Testis (tissue), 3 donors: Measurements from ENCODE around the gene MASP1. TPM values are rescaled to one million over a fixed set of nuclear protein-coding genes. Genes with fewer than 3 reads are reported as not detected.

ENCODE experiments used
- DNase-seq: peaks from one replicate; pipeline ENCODE4 v3.0.0-alpha.2; 2019
- H3K27ac ChIP-seq, 2 donors: fragments of 200-600 bp; sonication (generic); one replicate each; pipeline ENCODE4 v1.5.1; 2019
- H3K27me3 ChIP-seq: fragments of 200-600 bp; sonication (generic); one replicate; pipeline ENCODE4 v1.5.1; 2019
- H3K36me3 ChIP-seq: fragments of 200-600 bp; sonication (generic); one replicate; pipeline ENCODE4 v1.5.1; 2017; ENCODE audit warnings: low read depth; ENCODE audit errors: missing control alignments
- H3K4me1 ChIP-seq: fragments of 200-600 bp; sonication (generic); one replicate; pipeline ENCODE4 v1.5.1; 2019
- H3K4me3 ChIP-seq, 2 donors: fragments of 200-600 bp; sonication (generic); one replicate each; pipeline ENCODE4 v1.5.1; 2017 to 2019
- H3K9me3 ChIP-seq: fragments of 200-600 bp; sonication (generic); one replicate; pipeline ENCODE4 v1.5.1; 2017
- POLR2A ChIP-seq: fragments of 450-650 bp; IDR thresholded peaks from one replicate; pipeline ENCODE4 v1.6.1; 2017; ENCODE audit warnings: antibody characterized with exemption, mild to moderate bottlenecking, moderate library complexity
- WGBS, 2 donors: methylation state at CpG; one replicate each; pipeline ENCODE4 v1.1.5; 2018; 5-methylcytosine and 5-hydroxymethylcytosine counted together
- intact Hi-C: fragments of 100-400 bp; cut with DNase I; formaldehyde crosslinking; loops from one replicate; pipeline ENCODE4 v1.15.1; 2023; ENCODE audit warnings: low total_unique reads
- polyA plus RNA-seq: library from polyadenylated mRNA; stranded (reverse); fragments of 350-450 nt; fragmentation: Illumina TruSeq; extraction: RNeasy Lipid Tissue Mini Kit (QIAGEN cat#74804); gene quantifications from one replicate; pipeline ENCODE4 v1.2.3, GENCODE V29; 2014; ENCODE audit warnings: low read depth, low replicate concordance; ENCODE audit not compliant: insufficient read depth
- total RNA-seq, 2 donors: library from RNA; depleted of rRNA; stranded (reverse); fragments of >200 nt; gene quantifications; one replicate each; pipeline ENCODE4 v1.2.3, GENCODE V29; 2016
- TF ChIP-seq, protein P1 (sequence below), 3 experiments: fragments of 450-650 bp in 2 of 3; fragments of 200-600 bp in 1 of 3; sonication (generic) in 1 of 3; IDR thresholded peaks; one replicate each; pipeline ENCODE4 v1.5.1; 2016 to 2019; ENCODE audit warnings: antibody characterized with exemption in 3 of 3, mild to moderate bottlenecking in 2 of 3, moderate library complexity in 1 of 3

MASP1 gene
- total and polyA plus RNA-seq, 3 donors from 2014 or later, result 0.55 to 3.6 (median 2.8) TPM

DNA sequence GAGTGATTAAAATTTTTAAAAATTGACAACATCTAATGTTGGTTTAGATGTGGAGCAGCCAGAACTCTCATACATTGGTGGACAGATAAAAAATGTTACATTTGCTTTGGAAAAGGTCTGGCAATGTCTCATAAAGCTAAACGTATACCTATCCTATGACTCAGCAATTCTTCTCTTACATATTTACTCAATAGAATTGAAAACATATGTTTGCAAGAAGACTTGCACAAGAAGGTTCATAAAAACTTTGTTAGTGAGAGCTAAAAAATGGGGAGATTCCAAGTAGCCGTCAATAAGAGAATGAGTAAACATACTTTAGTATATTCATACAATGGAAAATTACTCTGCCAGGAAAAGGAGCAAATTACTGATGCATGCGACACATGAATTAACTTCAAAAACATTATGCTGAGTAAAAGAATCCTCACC is 30.0 kb downstream of the MASP1 start:
- Histone ChIP-seq H3K27me3 (no peaks in the 10 kb centered on the region), H3K4me1 (peaks cover 26% of the 10 kb centered on the region), H3K4me3 (no peak overlapping the region), H3K36me3 (no peaks in the 10 kb centered on the region), H3K9me3 (no peaks in the 10 kb centered on the region), H3K27ac (no peak overlapping the region)
- 86 to 88% methylated on average over 3 of the region's 3 CpGs for WGBS, 2 donors
- DNase-seq, result no peak
- TF ChIP-seq, protein P1, sequence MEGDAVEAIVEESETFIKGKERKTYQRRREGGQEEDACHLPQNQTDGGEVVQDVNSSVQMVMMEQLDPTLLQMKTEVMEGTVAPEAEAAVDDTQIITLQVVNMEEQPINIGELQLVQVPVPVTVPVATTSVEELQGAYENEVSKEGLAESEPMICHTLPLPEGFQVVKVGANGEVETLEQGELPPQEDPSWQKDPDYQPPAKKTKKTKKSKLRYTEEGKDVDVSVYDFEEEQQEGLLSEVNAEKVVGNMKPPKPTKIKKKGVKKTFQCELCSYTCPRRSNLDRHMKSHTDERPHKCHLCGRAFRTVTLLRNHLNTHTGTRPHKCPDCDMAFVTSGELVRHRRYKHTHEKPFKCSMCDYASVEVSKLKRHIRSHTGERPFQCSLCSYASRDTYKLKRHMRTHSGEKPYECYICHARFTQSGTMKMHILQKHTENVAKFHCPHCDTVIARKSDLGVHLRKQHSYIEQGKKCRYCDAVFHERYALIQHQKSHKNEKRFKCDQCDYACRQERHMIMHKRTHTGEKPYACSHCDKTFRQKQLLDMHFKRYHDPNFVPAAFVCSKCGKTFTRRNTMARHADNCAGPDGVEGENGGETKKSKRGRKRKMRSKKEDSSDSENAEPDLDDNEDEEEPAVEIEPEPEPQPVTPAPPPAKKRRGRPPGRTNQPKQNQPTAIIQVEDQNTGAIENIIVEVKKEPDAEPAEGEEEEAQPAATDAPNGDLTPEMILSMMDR (IDR thresholded peaks at IDR 0.05), result no peak
- no peak for TF ChIP-seq POLR2A
- intact Hi-C loops, result no loop called here

DNA sequence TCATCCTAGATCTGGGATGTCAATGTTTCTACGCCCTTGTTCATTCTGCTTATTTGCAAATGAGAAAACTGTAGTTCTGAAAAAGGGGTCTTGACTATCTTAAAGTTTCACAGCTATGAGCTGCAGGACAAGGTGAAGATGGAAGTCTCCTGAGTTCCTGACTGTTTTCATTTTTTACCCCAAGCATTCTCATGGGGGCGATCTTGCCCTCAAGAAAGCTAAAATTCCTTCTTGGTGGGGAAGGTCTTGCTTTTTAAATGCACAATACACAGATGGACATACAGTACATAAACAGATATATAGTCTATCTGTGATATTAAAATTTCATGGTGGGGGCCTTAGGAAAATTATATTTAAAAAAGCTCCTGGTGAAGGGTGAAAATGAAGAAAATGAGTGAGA is 32.4 kb downstream of the MASP1 start:
- no peaks in the 10 kb centered on the region for H3K9me3 ChIP-seq
- H3K27me3 ChIP-seq, result no peaks in the 10 kb centered on the region
- intact Hi-C loops, result no loop called here
- no peak overlapping the region for H3K27ac ChIP-seq
- WGBS, 2 donors, result 67 to 90% methylated on average over 2 of the region's 2 CpGs
- H3K36me3 ChIP-seq, result no peaks in the 10 kb centered on the region
- DNase-seq, result no peak
- peaks cover 17% of the 10 kb centered on the region for H3K4me1 ChIP-seq
- TF ChIP-seq, protein P1 (IDR thresholded peaks at IDR 0.05), result no peak
- no peak for TF ChIP-seq POLR2A
- no peak overlapping the region for H3K4me3 ChIP-seq

DNA sequence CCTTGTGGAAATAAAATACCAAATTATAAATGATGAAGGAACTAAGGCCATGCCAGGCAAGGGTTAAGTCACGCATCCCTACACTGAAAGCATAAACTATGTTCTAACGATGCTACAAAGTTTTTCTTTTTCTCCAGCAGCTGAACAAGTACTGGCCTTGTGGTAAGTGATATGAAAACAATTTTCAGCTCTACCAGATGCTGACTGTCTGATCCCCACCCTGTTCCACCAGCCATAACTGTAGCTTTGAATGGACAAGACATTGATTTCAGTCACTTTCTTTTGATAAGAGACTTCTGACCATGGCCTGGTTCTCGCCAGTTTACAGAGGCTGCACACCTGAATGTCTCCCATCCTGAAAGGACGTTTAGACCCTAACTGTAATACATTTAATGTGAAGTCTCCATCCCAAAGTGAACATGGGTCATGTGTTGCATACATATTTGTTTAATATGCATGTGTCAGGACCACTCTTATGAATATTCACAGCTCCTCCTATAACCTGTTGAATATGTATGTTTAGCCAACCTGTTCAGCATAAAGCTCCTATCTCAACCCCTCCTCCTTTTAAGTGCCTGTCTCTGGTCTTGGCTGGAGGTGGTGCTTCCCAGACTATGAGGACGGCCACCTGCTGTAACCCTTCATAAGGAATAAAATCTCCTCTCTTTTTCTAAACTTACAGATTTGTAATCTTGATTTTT is 33.4 kb downstream of the MASP1 start:
- TF ChIP-seq, protein P1 (IDR thresholded peaks at IDR 0.05), result no peak
- no peak for TF ChIP-seq POLR2A
- peaks cover 7% of the 10 kb centered on the region for H3K4me1 ChIP-seq
- H3K9me3 ChIP-seq, result no peaks in the 10 kb centered on the region
- H3K4me3 ChIP-seq, result no peak overlapping the region
- 55 to 72% methylated on average over 5 of the region's 5 CpGs for WGBS, 2 donors
- no peaks in the 10 kb centered on the region for H3K27me3 ChIP-seq
- DNase-seq, result no peak
- H3K27ac ChIP-seq, result peak overlapping the region in 1 of 2 donors; percentile 6
- H3K36me3 ChIP-seq, result no peaks in the 10 kb centered on the region
- intact Hi-C loops, result no loop called here

DNA sequence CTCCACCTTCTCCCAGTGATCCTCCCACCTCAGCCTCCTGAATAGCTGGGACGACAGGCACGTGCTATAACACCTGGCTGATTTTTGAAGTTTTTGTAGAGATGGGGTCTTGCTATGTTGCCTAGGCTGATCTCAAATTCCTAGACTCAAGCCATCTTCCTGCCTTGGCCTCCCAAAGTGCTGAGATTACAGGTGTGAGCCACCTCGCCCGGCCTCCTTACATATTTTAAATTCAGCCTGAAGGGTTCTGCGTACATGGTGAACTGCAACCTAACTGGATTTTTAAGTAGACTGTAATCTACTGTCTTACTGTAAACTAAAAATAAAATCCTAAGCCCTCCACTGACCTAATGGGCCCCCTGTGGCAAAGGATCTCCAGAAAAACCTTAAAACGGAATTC is 34.1 kb downstream of the MASP1 start:
- Histone ChIP-seq H3K9me3 (no peaks in the 10 kb centered on the region), H3K27ac (peak overlapping the region in 1 of 2 donors; percentile 6), H3K27me3 (no peaks in the 10 kb centered on the region), H3K36me3 (no peaks in the 10 kb centered on the region), H3K4me3 (no peak overlapping the region), H3K4me1 (peaks cover 1% of the 10 kb centered on the region)
- TF ChIP-seq POLR2A, result no peak
- TF ChIP-seq, protein P1 (IDR thresholded peaks at IDR 0.05), result no peak
- intact Hi-C loops, result no loop called here
- WGBS, 2 donors, result 92 to 94% methylated on average over 6 of the region's 6 CpGs
- DNase-seq, result no peak
